ENCODE measurements around the gene EPHB1.
"Not testable (repeated sequence)": the region's sequence is repeated elsewhere in the genome, so short reads cannot be mapped to it uniquely, and the experiment has no call there.

EPHB1 gene

DNA sequence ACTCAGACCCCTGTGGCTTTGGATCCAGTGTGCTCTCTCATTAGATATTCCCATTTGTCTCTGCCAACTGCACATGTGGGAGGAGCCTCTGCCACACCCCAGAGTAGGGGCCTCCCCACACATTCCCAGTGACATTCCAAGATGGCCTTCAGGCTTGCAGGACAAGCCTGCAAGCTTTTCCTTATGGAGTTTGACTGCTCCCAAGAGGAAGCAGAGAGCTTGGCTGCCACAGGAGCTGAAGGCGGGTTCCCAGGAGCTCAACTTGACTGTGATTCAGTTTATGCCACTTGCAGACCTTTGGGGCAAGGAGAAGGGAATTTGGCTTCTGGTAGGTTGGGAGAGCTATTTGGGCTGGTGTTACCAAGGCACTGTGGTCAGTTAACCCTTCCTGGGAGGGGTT lies 22.5 kb upstream of the EPHB1 start:
- TF ChIP-seq CTCF (IDR thresholded peaks at IDR 0.05; ENCODE audit: borderline replicate concordance, control extremely low read depth, extremely low read depth, insufficient read depth, missing control alignments): no peak
- in situ Hi-C loops (cut with MboI; ENCODE audit: low sequenced_read_pairs, unreplicated experiment): no loop called here
- no peak for DNase-seq (ENCODE audit: low spot score)

DNA sequence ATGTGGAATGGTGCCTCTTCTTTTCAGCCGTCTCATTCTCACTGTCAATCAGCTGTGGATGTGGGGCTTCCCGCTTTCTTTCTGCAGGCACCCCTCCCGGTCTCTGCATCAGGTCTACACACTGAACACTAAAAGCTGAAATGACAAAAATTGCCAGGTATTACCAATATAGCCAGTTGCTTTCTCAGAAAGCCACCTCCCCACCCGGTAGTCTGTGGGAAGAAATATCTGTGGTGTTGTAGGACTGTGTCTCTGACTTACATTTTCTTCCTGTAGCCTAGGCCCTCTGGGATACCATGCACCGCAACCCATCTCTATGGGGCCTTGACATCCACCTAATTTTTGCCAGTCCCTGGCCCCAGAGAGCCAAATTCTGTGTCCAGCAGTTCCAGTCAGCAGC lies 19.2 kb upstream of the EPHB1 start:
- no peak for TF ChIP-seq CTCF (IDR thresholded peaks at IDR 0.05; ENCODE audit: borderline replicate concordance, control extremely low read depth, extremely low read depth, insufficient read depth, missing control alignments)
- in situ Hi-C loops (cut with MboI; ENCODE audit: low sequenced_read_pairs, unreplicated experiment): loop anchor here (25.0 kb wide), 2 partner anchors 736 to 1086 kb away; no protein-coding TSS in a partner anchor
- DNase-seq (ENCODE audit: low spot score): no peak

DNA sequence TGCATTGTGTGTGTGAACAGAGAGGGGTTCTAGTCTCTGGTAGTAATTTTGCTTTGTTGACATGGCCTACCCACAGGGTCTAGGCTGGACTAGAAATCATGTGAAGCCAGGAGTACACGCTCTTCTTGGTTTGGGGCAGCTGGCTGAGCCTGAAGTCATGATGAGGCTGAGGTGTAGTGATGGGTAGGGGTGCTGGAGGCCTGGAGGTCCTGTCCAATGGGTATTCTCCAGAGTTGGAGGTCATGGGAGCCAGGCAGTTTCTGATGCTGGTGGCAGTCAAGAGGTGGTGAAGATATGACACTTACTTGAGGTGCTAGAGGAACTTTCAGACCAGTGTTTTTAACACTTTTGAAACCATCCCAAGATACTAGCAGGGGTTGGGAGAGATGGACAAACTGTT lies 18.5 kb upstream of the EPHB1 start:
- no peak for DNase-seq (ENCODE audit: low spot score)
- TF ChIP-seq CTCF (IDR thresholded peaks at IDR 0.05; ENCODE audit: borderline replicate concordance, control extremely low read depth, extremely low read depth, insufficient read depth, missing control alignments): no peak
- in situ Hi-C loops (cut with MboI; ENCODE audit: low sequenced_read_pairs, unreplicated experiment): loop anchor here (25.0 kb wide), 2 partner anchors 736 to 1086 kb away; no protein-coding TSS in a partner anchor

DNA sequence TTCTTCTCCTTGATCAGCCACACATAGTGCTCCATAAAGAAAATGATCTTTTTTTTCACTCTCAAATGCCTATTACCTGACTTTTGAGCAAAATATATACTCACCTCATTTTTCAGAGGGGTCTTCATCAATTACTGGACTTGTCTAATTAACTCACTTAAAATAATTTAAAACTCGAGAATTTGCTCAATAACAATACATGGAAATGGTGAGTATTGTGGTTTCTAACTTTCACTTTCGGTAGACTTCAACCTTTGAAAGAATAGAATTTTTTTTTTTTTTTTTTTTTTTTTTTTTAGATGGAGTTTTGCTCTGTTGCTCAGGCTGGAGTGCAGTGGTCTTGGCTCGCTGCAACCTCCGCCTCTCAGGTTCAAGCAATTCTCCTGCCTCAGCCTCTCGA lies 17.7 kb upstream of the EPHB1 start:
- in situ Hi-C loops (cut with MboI; ENCODE audit: low sequenced_read_pairs, unreplicated experiment): loop anchor here (25.0 kb wide), 2 partner anchors 735 to 1085 kb away; no protein-coding TSS in a partner anchor
- TF ChIP-seq CTCF (IDR thresholded peaks at IDR 0.05; ENCODE audit: borderline replicate concordance, control extremely low read depth, extremely low read depth, insufficient read depth, missing control alignments): no peak
- no peak for DNase-seq (ENCODE audit: low spot score)

GRCh38 chr3:134788283-134788682 lies 6.8 kb upstream of the EPHB1 start:
- in situ Hi-C loops (cut with MboI; ENCODE audit: low sequenced_read_pairs, unreplicated experiment): loop anchor here (25.0 kb wide), 2 partner anchors 724 to 1074 kb away; no protein-coding TSS in a partner anchor
- DNase-seq (ENCODE audit: low spot score): not testable (repeated sequence)

DNA sequence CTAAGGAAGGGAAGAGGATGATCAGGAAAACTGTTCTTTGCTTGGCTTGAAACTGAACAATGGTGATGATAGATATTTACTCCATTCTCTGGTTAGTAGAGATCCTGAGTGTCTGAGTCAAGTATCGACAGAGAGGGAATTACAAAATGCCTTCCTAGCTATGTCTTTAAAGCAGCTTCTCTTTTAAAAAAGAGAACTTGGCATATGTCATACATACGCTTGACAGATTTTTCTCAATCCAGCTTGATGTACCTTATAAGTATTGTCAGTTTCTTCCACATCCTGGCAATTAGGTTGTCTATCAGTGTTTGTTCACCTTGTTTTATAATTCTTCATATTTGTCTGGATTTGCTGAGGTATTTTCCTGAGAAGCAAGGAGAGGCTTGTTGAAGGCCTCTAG lies 5.0 kb upstream of the EPHB1 start:
- DNase-seq (ENCODE audit: low spot score): no peak
- in situ Hi-C loops (cut with MboI; ENCODE audit: low sequenced_read_pairs, unreplicated experiment): loop anchor here (25.0 kb wide), 2 partner anchors 722 to 1072 kb away; no protein-coding TSS in a partner anchor
- TF ChIP-seq CTCF (IDR thresholded peaks at IDR 0.05; ENCODE audit: borderline replicate concordance, control extremely low read depth, extremely low read depth, insufficient read depth, missing control alignments): no peak

GRCh38 chr3:134791992-134792391 lies 3.1 kb upstream of the EPHB1 start:
- no peak for TF ChIP-seq CTCF (IDR thresholded peaks at IDR 0.05; ENCODE audit: borderline replicate concordance, control extremely low read depth, extremely low read depth, insufficient read depth, missing control alignments)
- DNase-seq (ENCODE audit: low spot score): no peak
- in situ Hi-C loops (cut with MboI; ENCODE audit: low sequenced_read_pairs, unreplicated experiment): loop anchor here (25.0 kb wide), 2 partner anchors 720 to 1070 kb away; no protein-coding TSS in a partner anchor

All from GM13976 (cell line).